ENCODE measurements around the gene PSMD11.

PSMD11 gene

GRCh38 chr17:32520104-32520701, 75.9 kb downstream of the PSMD11 start:
- H3K4me3 ChIP-seq (ENCODE audit: low read depth, low read length) = no peak overlapping the region
- peak overlapping the region; percentile 55 for H2AK5ac ChIP-seq (ENCODE audit: low read length)
- H2AFZ ChIP-seq (ENCODE audit: insufficient read depth, low read length, poor library complexity) = no peak overlapping the region
- peak overlapping the region; percentile 61 for H4K8ac ChIP-seq (ENCODE audit: low read depth, low read length)
- H2BK5ac ChIP-seq (ENCODE audit: low read depth, low read length, poor library complexity) = no peak overlapping the region
- H4K91ac ChIP-seq (ENCODE audit: low read depth, low read length) = peak overlapping the region; percentile 62
- H3K9ac ChIP-seq (ENCODE audit: low read length) = no peak overlapping the region
- no peaks in the 10 kb centered on the region for H3K27me3 ChIP-seq (ENCODE audit: insufficient read depth, low read length)
- H3K4me1 ChIP-seq (ENCODE audit: control insufficient read depth in 1 of 2, insufficient read depth in 2 of 2, low read length in 2 of 2) = peaks cover 7 to 14% of the 10 kb centered on the region in 2 experiments
- no peak overlapping the region for H3K23ac ChIP-seq (ENCODE audit: low read length)
- H3K14ac ChIP-seq (ENCODE audit: low read length) = peak overlapping the region; percentile 45
- H4K12ac ChIP-seq (ENCODE audit: low read depth, low read length) = no peak overlapping the region
- H3K79me2 ChIP-seq (ENCODE audit: control insufficient read depth, insufficient read depth, low read length, poor library complexity) = no peaks in the 10 kb centered on the region
- peaks cover 5% of the 10 kb centered on the region for H3K79me1 ChIP-seq (ENCODE audit: low read length)
- peaks cover 2% of the 10 kb centered on the region for H3K9me3 ChIP-seq (ENCODE audit: insufficient read depth, low read depth, low read length)
- peak overlapping the region; percentile 47 for H3K18ac ChIP-seq (ENCODE audit: low read length)
- H3K36me3 ChIP-seq (ENCODE audit: control insufficient read depth in 1 of 2, insufficient read depth in 2 of 2, low read length in 2 of 2) = no peaks in the 10 kb centered on the region
- H2BK12ac ChIP-seq (ENCODE audit: low read length) = no peak overlapping the region
- no peak for DNase-seq
- peak overlapping the region; percentile 65 for H3K4me2 ChIP-seq (ENCODE audit: low read length)
- WGBS (ENCODE audit: extremely low coverage, insufficient coverage, insufficient read length) = no CpG with 5 or more reads among the region's 17 CpGs
- peak overlapping the region; percentile 28 for H3K27ac ChIP-seq (ENCODE audit: low read depth, low read length)
- H2BK120ac ChIP-seq (ENCODE audit: insufficient read depth, low read length, poor library complexity) = no peak overlapping the region
- no peak overlapping the region for H3K4ac ChIP-seq (ENCODE audit: low read depth, low read length)

DNA sequence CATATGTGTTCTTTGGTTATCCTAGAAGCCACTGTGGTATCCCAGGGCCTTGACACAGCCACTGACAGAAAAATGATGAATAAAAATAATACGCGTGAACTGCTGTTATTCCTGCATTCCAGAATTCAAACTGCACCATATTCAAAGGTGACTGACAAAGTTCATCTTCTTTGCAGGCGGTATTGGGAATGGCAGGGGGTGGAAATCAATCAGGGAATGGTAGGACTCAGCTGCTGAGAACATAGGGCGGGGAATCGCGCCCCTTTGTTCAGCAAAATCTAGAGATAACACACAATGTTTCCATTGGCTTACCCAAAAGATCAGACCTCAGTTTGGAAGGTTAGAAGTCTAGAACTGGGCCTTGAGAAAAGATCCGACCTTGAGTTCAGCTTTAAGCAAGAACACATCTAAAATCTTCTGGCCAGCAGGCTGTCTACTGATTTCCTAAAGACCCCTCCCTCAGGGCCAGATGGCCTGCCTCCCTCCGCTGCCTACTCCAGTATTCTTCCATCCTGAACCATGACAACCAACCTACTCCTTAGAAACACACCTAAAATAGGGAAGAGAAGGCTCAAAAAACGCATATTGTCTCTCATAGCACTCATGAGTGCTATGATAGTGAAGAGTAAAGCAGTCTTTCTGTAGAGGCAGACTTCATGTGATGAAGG, 76.6 kb downstream of the PSMD11 start:
- no peak overlapping the region for H4K91ac ChIP-seq (ENCODE audit: low read depth, low read length)
- no peak overlapping the region for H4K8ac ChIP-seq (ENCODE audit: low read depth, low read length)
- no peak overlapping the region for H3K23ac ChIP-seq (ENCODE audit: low read length)
- H3K27ac ChIP-seq (ENCODE audit: low read depth, low read length) = no peak overlapping the region
- H3K18ac ChIP-seq (ENCODE audit: low read length) = no peak overlapping the region
- peaks cover 2% of the 10 kb centered on the region for H3K9me3 ChIP-seq (ENCODE audit: insufficient read depth, low read depth, low read length)
- no peak overlapping the region for H2BK12ac ChIP-seq (ENCODE audit: low read length)
- no peak overlapping the region for H3K4me2 ChIP-seq (ENCODE audit: low read length)
- WGBS (ENCODE audit: extremely low coverage, insufficient coverage, insufficient read length) = no CpG with 5 or more reads among the region's 9 CpGs
- H3K4ac ChIP-seq (ENCODE audit: low read depth, low read length) = no peak overlapping the region
- no peaks in the 10 kb centered on the region for H3K27me3 ChIP-seq (ENCODE audit: insufficient read depth, low read length)
- H3K79me1 ChIP-seq (ENCODE audit: low read length) = peaks cover 5% of the 10 kb centered on the region
- no peak overlapping the region for H3K9ac ChIP-seq (ENCODE audit: low read length)
- no peak overlapping the region for H2AK5ac ChIP-seq (ENCODE audit: low read length)
- H2BK5ac ChIP-seq (ENCODE audit: low read depth, low read length, poor library complexity) = no peak overlapping the region
- H2BK120ac ChIP-seq (ENCODE audit: insufficient read depth, low read length, poor library complexity) = no peak overlapping the region
- no peak for DNase-seq
- no peaks in the 10 kb centered on the region for H3K79me2 ChIP-seq (ENCODE audit: control insufficient read depth, insufficient read depth, low read length, poor library complexity)
- H3K36me3 ChIP-seq (ENCODE audit: control insufficient read depth in 1 of 2, insufficient read depth in 2 of 2, low read length in 2 of 2) = no peaks in the 10 kb centered on the region
- H2AFZ ChIP-seq (ENCODE audit: insufficient read depth, low read length, poor library complexity) = no peak overlapping the region
- H3K14ac ChIP-seq (ENCODE audit: low read length) = no peak overlapping the region
- peaks cover 7 to 14% of the 10 kb centered on the region in 2 experiments for H3K4me1 ChIP-seq (ENCODE audit: control insufficient read depth in 1 of 2, insufficient read depth in 2 of 2, low read length in 2 of 2)
- H4K12ac ChIP-seq (ENCODE audit: low read depth, low read length) = no peak overlapping the region
- no peak overlapping the region for H3K4me3 ChIP-seq (ENCODE audit: low read depth, low read length)

- Histone ChIP-seq H3K4me1 (ENCODE audit: control insufficient read depth in 1 of 2, insufficient read depth in 2 of 2, low read length in 2 of 2) (peaks cover 7 to 14% of the 10 kb centered on the region in 2 experiments), H4K8ac (ENCODE audit: low read depth, low read length) (no peak overlapping the region), H3K4me3 (ENCODE audit: low read depth, low read length) (no peak overlapping the region), H3K9ac (ENCODE audit: low read length) (no peak overlapping the region), H3K23ac (ENCODE audit: low read length) (no peak overlapping the region), H2BK5ac (ENCODE audit: low read depth, low read length, poor library complexity) (no peak overlapping the region), H2AFZ (ENCODE audit: insufficient read depth, low read length, poor library complexity) (no peak overlapping the region), H2BK12ac (ENCODE audit: low read length) (no peak overlapping the region), H3K14ac (ENCODE audit: low read length) (no peak overlapping the region), H2AK5ac (ENCODE audit: low read length) (no peak overlapping the region), H3K4me2 (ENCODE audit: low read length) (no peak overlapping the region), H3K27me3 (ENCODE audit: insufficient read depth, low read length) (no peaks in the 10 kb centered on the region), H3K9me3 (ENCODE audit: insufficient read depth, low read depth, low read length) (no peaks in the 10 kb centered on the region), H4K12ac (ENCODE audit: low read depth, low read length) (no peak overlapping the region), H4K91ac (ENCODE audit: low read depth, low read length) (no peak overlapping the region), H3K36me3 (ENCODE audit: control insufficient read depth in 1 of 2, insufficient read depth in 2 of 2, low read length in 2 of 2) (no peaks in the 10 kb centered on the region), H3K4ac (ENCODE audit: low read depth, low read length) (no peak overlapping the region), H3K27ac (ENCODE audit: low read depth, low read length) (no peak overlapping the region), H2BK120ac (ENCODE audit: insufficient read depth, low read length, poor library complexity) (no peak overlapping the region), H3K18ac (ENCODE audit: low read length) (no peak overlapping the region), H3K79me2 (ENCODE audit: control insufficient read depth, insufficient read depth, low read length, poor library complexity) (no peaks in the 10 kb centered on the region), H3K79me1 (ENCODE audit: low read length) (peaks cover 5% of the 10 kb centered on the region)
- WGBS (ENCODE audit: extremely low coverage, insufficient coverage, insufficient read length) = no CpG with 5 or more reads among the region's 11 CpGs
- no peak for DNase-seq
Measured at GRCh38 chr17:32523017-32523680, 78.8 kb downstream of the PSMD11 start.

DNA sequence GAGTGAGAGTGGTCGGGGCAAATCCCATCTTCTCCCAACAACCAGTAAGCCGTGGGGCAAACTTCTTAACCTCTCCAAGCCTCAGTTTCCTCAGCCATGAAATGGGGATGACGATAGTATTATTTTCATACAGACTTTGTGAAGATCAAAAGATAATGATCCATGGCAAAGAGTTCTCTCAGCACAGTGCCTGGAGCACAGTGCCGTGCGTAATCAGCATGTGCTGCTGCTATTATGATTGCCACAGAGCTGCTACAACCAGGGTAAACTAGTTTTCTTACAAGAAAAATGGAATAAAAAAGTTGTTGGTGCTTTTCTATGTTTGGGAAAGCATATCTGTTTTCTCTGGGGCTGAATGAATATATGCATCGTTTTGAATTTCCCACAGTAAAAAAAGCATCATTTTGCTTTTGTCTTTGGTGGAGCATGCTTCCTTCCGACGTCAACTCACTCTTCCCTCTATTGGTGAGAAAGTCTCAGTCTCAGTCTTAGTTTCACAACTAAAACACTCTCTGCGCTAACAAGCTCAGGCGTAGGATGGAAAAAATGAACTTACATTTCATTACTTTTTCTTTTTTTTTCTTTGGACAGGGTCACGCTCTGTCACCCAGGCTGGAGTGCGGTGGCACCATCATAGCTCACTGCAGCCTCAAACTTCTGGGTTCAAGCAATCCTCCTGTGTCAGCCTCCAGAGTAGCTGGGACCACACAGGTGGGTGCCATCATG, 79.7 kb downstream of the PSMD11 start:
- H2BK12ac ChIP-seq (ENCODE audit: low read length) = no peak overlapping the region
- no peak overlapping the region for H2BK120ac ChIP-seq (ENCODE audit: insufficient read depth, low read length, poor library complexity)
- H4K91ac ChIP-seq (ENCODE audit: low read depth, low read length) = no peak overlapping the region
- no peak overlapping the region for H3K18ac ChIP-seq (ENCODE audit: low read length)
- DNase-seq = no peak
- no peak overlapping the region for H2AK5ac ChIP-seq (ENCODE audit: low read length)
- H3K27ac ChIP-seq (ENCODE audit: low read depth, low read length) = no peak overlapping the region
- peaks cover 2% of the 10 kb centered on the region for H3K79me1 ChIP-seq (ENCODE audit: low read length)
- H3K4me3 ChIP-seq (ENCODE audit: low read depth, low read length) = no peak overlapping the region
- no peak overlapping the region for H4K8ac ChIP-seq (ENCODE audit: low read depth, low read length)
- H3K27me3 ChIP-seq (ENCODE audit: insufficient read depth, low read length) = no peaks in the 10 kb centered on the region
- no peak overlapping the region for H2AFZ ChIP-seq (ENCODE audit: insufficient read depth, low read length, poor library complexity)
- no peaks in the 10 kb centered on the region for H3K79me2 ChIP-seq (ENCODE audit: control insufficient read depth, insufficient read depth, low read length, poor library complexity)
- no peaks in the 10 kb centered on the region for H3K36me3 ChIP-seq (ENCODE audit: control insufficient read depth in 1 of 2, insufficient read depth in 2 of 2, low read length in 2 of 2)
- no peak overlapping the region for H3K4me2 ChIP-seq (ENCODE audit: low read length)
- H3K14ac ChIP-seq (ENCODE audit: low read length) = no peak overlapping the region
- H3K4me1 ChIP-seq (ENCODE audit: control insufficient read depth in 1 of 2, insufficient read depth in 2 of 2, low read length in 2 of 2) = peaks cover 5 to 9% of the 10 kb centered on the region in 2 experiments
- H3K4ac ChIP-seq (ENCODE audit: low read depth, low read length) = no peak overlapping the region
- H4K12ac ChIP-seq (ENCODE audit: low read depth, low read length) = no peak overlapping the region
- WGBS (ENCODE audit: extremely low coverage, insufficient coverage, insufficient read length) = no CpG with 5 or more reads among the region's 12 CpGs
- H3K23ac ChIP-seq (ENCODE audit: low read length) = no peak overlapping the region
- H2BK5ac ChIP-seq (ENCODE audit: low read depth, low read length, poor library complexity) = no peak overlapping the region
- H3K9me3 ChIP-seq (ENCODE audit: insufficient read depth, low read depth, low read length) = no peaks in the 10 kb centered on the region
- H3K9ac ChIP-seq (ENCODE audit: low read length) = no peak overlapping the region

Data from trophoblast cell (in vitro differentiated cells and primary cell).